B cell (primary cell): Measurements from ENCODE around the gene BIRC5. TPM values are rescaled to one million over a fixed set of nuclear protein-coding genes. Genes with fewer than 3 reads are reported as not detected.

Source experiments
- ATAC-seq: fragments of 200-7000 bp; cut with Tn5 transposase; one replicate; pipeline ENCODE4 v1.10.0; 2021; ENCODE audit warnings: low read depth, mild to moderate bottlenecking, moderate number of reproducible peaks, moderate library complexity
- CTCF ChIA-PET: fragments of 350-600 bp; sonication (Branson Sonifier 250); formaldehyde crosslinking; loops from one replicate; lab custom pipeline; 2021; ENCODE audit warnings: antibody characterized with exemption, inconsistent platforms; lab: Charles Lee
- POLR2A ChIA-PET: fragments of 350-600 bp; sonication (Branson Sonifier 250); formaldehyde crosslinking; loops from one replicate; lab custom pipeline; 2021; ENCODE audit warnings: antibody characterized with exemption; lab: Charles Lee
- DNase-seq: peaks from one replicate; pipeline ENCODE4 v3.0.0; 2013
- H2AFZ ChIP-seq: 2 replicates; pipeline ENCODE4 v1.6.1; 2012; ENCODE audit warnings: mild to moderate bottlenecking, low read depth, low read length; ENCODE audit not compliant: insufficient read depth, poor library complexity, severe bottlenecking
- H3K27ac ChIP-seq, 2 donors: 1 replicate in 1 of 2; 2 replicates in 1 of 2; pipeline ENCODE4 v1.5.1; 2012 to 2013; ENCODE audit warnings: low read length in 2 of 2, mild to moderate bottlenecking in 2 of 2, moderate library complexity in 1 of 2
- H3K27me3 ChIP-seq, 4 experiments: fragments of 200-600 bp in 1 of 4; sonication (generic) in 1 of 4; replicated peaks in 1 of 4; 1 replicate in 2 of 4; 2 replicates in 2 of 4; pipeline versions ENCODE4 v1.6.1 to v1.7.0; 2013 to 2016; ENCODE audit warnings: low read length in 3 of 4, mild to moderate bottlenecking in 2 of 4, mixed read lengths in 1 of 4, moderate library complexity in 1 of 4; ENCODE audit not compliant: insufficient read depth in 4 of 4, control insufficient read depth in 3 of 4; ENCODE audit errors: control extremely low read depth in 1 of 4
- H3K36me3 ChIP-seq, 2 experiments: replicated peaks in 1 of 2; 1 replicate in 1 of 2; 2 replicates in 1 of 2; pipeline versions ENCODE4 v1.6.1 to v1.7.1; 2013; ENCODE audit warnings: low read length in 1 of 2; ENCODE audit not compliant: insufficient read depth in 2 of 2, control insufficient read depth in 1 of 2; ENCODE audit errors: control extremely low read depth in 1 of 2, extremely low read depth in 1 of 2
- H3K4me1 ChIP-seq, 2 donors: fragments of 200-600 bp in 1 of 2; sonication (generic) in 1 of 2; 1 replicate in 1 of 2; 2 replicates in 1 of 2; pipeline versions ENCODE4 v1.5.1 to v1.6.1; 2013 to 2017; ENCODE audit warnings: low read length in 2 of 2; ENCODE audit not compliant: control insufficient read depth in 2 of 2, insufficient read depth in 2 of 2
- H3K4me2 ChIP-seq: replicated peaks from 2 replicates; pipeline ENCODE3; 2012; ENCODE audit warnings: mild to moderate bottlenecking, low read depth, low read length; ENCODE audit not compliant: poor library complexity, severe bottlenecking
- H3K4me3 ChIP-seq, 5 experiments: fragments of 200-600 bp in 1 of 5; sonication (generic) in 1 of 5; 1 replicate in 3 of 5; 2 replicates in 2 of 5; pipeline versions ENCODE4 v1.5.1 to v1.7.0; 2011 to 2016; ENCODE audit warnings: low read length in 4 of 5, mild to moderate bottlenecking in 4 of 5, low read depth in 2 of 5, control low read depth in 1 of 5, moderate library complexity in 1 of 5; ENCODE audit not compliant: insufficient read depth in 1 of 5; ENCODE audit errors: control extremely low read depth in 1 of 5, extremely low read depth in 1 of 5
- H3K79me2 ChIP-seq: fragments of 200-600 bp; sonication (generic); one replicate; pipeline ENCODE4 v1.6.0; 2016; ENCODE audit warnings: low read length; ENCODE audit not compliant: control insufficient read depth, insufficient read depth
- H3K9ac ChIP-seq: fragments of 200-600 bp; sonication (generic); 2 replicates; pipeline ENCODE4 v1.6.1; 2017; ENCODE audit warnings: mild to moderate bottlenecking, low read length, moderate library complexity
- H3K9me3 ChIP-seq, 3 donors: one replicate each; pipeline versions ENCODE4 v1.6.1 to v1.7.1; 2013; ENCODE audit warnings: low read length in 2 of 3; ENCODE audit not compliant: control insufficient read depth in 2 of 3, insufficient read depth in 1 of 3; ENCODE audit errors: control extremely low read depth in 1 of 3
- H4K20me1 ChIP-seq: 2 replicates; pipeline ENCODE4 v1.6.0; 2012; ENCODE audit warnings: mild to moderate bottlenecking, low read length; ENCODE audit not compliant: insufficient read depth, control insufficient read depth, poor library complexity, severe bottlenecking
- H3K27ac Mint-ChIP-seq: one replicate; pipeline ENCODE4 v1.8.0; 2021; ENCODE audit warnings: mixed read lengths
- H3K27me3 Mint-ChIP-seq: one replicate; pipeline ENCODE4 v1.8.0; 2021; ENCODE audit warnings: mixed read lengths
- H3K4me1 Mint-ChIP-seq: one replicate; pipeline ENCODE4 v1.8.0; 2021; ENCODE audit warnings: mixed read lengths
- H3K4me3 Mint-ChIP-seq: one replicate; pipeline ENCODE4 v1.8.0; 2021; ENCODE audit warnings: mixed read lengths
- H3K9me3 Mint-ChIP-seq: one replicate; pipeline ENCODE4 v1.8.0; 2022; ENCODE audit warnings: mixed read lengths; ENCODE audit not compliant: insufficient read depth
- EZH2 ChIP-seq: IDR thresholded peaks from 2 replicates; pipeline ENCODE4 v1.6.1; 2012; ENCODE audit warnings: borderline replicate concordance, low read depth, mild to moderate bottlenecking, moderate library complexity, low read length; ENCODE audit not compliant: insufficient read depth, poor library complexity, severe bottlenecking
- WGBS: methylation state at CpG from one replicate; pipeline ENCODE4 v1.1.5; 2013; ENCODE audit warnings: missing lambda C conversion rate; ENCODE audit not compliant: insufficient coverage; 5-methylcytosine and 5-hydroxymethylcytosine counted together
- intact Hi-C: fragments of 100-400 bp; cut with micrococcal nuclease; formaldehyde crosslinking; loops from one replicate; pipeline ENCODE4 v1.10.0; 2022
- polyA plus RNA-seq: library from polyadenylated mRNA; depleted of rRNA; stranded (reverse); fragments of >200 nt; gene quantifications from 2 replicates; pipeline ENCODE4 v1.2.3, GENCODE V29; 2012
- total RNA-seq, 2 donors: library from RNA; stranded (reverse); fragments of 120-200 nt in 1 of 2; gene quantifications; 1 replicate in 1 of 2; 2 replicates in 1 of 2; pipeline versions ENCODE4 v1.2.3 to v1.2.4, GENCODE V29; 2013 to 2022
- TF ChIP-seq, protein P1 (sequence below): fragments of 200-600 bp; IDR thresholded peaks from one replicate; pipeline ENCODE4 v1.8.0; 2022; ENCODE audit warnings: antibody characterized with exemption, mild to moderate bottlenecking

Gene BIRC5
- total and polyA plus RNA-seq, 2 donors (not counting 1 experiment from before 2014, with no cell fraction given) = 0.33 to 0.84 TPM

DNA sequence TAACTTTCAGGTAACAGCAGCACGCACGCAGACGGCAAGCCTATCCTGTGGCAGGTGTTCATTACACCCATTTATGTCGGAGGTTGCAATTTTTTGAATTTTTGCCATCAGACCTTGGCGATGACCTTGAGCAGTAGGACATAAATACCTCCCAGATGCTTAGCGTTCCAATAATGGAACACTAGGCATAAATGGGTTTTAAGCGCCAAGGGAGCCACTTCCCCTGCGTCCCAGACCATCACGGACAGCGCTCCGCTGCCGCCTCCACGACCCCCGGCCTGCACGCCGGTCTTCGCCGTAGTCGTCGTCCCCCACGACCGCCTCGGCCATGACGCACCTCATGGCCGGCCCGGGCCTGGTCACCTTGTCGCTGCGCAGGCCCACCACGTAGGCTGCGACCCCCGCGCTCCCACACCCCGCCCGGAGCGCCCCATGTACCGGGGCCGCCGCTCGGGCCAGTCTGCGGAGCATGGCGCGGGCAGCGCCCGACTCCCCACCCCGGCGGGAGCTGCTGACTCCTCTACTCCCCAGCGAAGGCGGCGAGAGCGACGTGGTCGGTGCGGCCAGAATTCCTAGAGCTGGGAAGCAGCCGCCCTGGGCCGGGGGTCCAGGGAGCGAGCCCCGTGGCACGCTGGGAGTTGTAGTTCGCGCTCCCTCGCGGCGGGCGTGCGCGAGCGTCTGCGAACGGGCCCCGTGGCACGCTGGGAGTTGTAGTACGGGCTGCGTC lies 40.1 kb downstream of the BIRC5 start:
- CTCF ChIA-PET = interaction anchor here (0.8 to 1.5 kb wide), 5 partner anchors 22 to 168 kb away, joined by 3 to 6 read pairs (median 4); no protein-coding TSS in a partner anchor
- H3K4me3 ChIP-seq = peak overlapping the region; percentile 13 to 84 (median 70)
- no peak for TF ChIP-seq EZH2
- TF ChIP-seq, protein P1, sequence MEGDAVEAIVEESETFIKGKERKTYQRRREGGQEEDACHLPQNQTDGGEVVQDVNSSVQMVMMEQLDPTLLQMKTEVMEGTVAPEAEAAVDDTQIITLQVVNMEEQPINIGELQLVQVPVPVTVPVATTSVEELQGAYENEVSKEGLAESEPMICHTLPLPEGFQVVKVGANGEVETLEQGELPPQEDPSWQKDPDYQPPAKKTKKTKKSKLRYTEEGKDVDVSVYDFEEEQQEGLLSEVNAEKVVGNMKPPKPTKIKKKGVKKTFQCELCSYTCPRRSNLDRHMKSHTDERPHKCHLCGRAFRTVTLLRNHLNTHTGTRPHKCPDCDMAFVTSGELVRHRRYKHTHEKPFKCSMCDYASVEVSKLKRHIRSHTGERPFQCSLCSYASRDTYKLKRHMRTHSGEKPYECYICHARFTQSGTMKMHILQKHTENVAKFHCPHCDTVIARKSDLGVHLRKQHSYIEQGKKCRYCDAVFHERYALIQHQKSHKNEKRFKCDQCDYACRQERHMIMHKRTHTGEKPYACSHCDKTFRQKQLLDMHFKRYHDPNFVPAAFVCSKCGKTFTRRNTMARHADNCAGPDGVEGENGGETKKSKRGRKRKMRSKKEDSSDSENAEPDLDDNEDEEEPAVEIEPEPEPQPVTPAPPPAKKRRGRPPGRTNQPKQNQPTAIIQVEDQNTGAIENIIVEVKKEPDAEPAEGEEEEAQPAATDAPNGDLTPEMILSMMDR = no peak
- peak overlapping the region; percentile 91 for H3K27ac Mint-ChIP-seq
- intact Hi-C loops = loop anchor here (1.0 to 5.0 kb wide), 2 partner anchors 40 to 122 kb away; partner anchors contain the start of genes BIRC5 and TMC8
- WGBS = 2% methylated on average over 73 of the region's 73 CpGs
- peaks cover 4% of the 10 kb centered on the region for H3K27me3 Mint-ChIP-seq
- H3K4me3 Mint-ChIP-seq = peak overlapping the region; percentile 71
- H3K4me1 Mint-ChIP-seq = peaks cover 45% of the 10 kb centered on the region
- H2AFZ ChIP-seq = peak overlapping the region; percentile 98
- peak overlapping the region; percentile 97 for H3K4me2 ChIP-seq
- peaks cover 0 to 6% (median 0%) of the 10 kb centered on the region in 4 experiments for H3K27me3 ChIP-seq
- no peaks in the 10 kb centered on the region for H3K9me3 ChIP-seq
- peak; percentile 65 for ATAC-seq
- H3K4me1 ChIP-seq = peaks cover 49 to 61% of the 10 kb centered on the region in 2 donors
- H3K9me3 Mint-ChIP-seq = no peaks in the 10 kb centered on the region
- POLR2A ChIA-PET = interaction anchor here (0.6 to 1.5 kb wide), 2 partner anchors 45 to 105 kb away, joined by 3 to 6 read pairs; no protein-coding TSS in a partner anchor
- peak; percentile 88 for DNase-seq
- peak overlapping the region; percentile 41 to 69 for H3K27ac ChIP-seq
- no peaks in the 10 kb centered on the region for H3K79me2 ChIP-seq
- peaks cover 7% of the 10 kb centered on the region for H4K20me1 ChIP-seq
- no peaks in the 10 kb centered on the region for H3K36me3 ChIP-seq
- H3K9ac ChIP-seq = peak overlapping the region; percentile 81
